K562 (cell line): ENCODE measurements around the gene TMC4. TPM values are rescaled to one million over a fixed set of nuclear protein-coding genes. Genes with fewer than 3 reads are reported as not detected.

Experiments
- ATAC-seq: fragments of 200-7000 bp; cut with Tn5 transposase; 3 replicates; pipeline ENCODE4 v1.9.1; 2020; ENCODE audit warnings: moderate library complexity
- BruUV-seq: library from RNA; stranded (reverse); fragments of 400-500 nt; replicated peaks from 2 replicates; lab custom pipeline; 2021; lab: Mats Ljungman, UMichigan
- CTCF ChIA-PET: fragments of 300-600 bp; formaldehyde crosslinking; extraction: SDS; loops from one replicate; lab custom pipeline; 2021; ENCODE audit warnings: low intra/inter-chr PET ratio; lab: Yijun Ruan, JAX
- POLR2A ChIA-PET: fragments of 300-600, 350-650 bp; sonication (Branson Sonifier 250); formaldehyde crosslinking; extraction: SDS; loops from one replicate; lab custom pipeline; 2021; ENCODE audit warnings: antibody characterized with exemption, inconsistent platforms; lab: Yijun Ruan, JAX
- DNase-seq, 4 experiments: peaks; one replicate each; pipeline versions ENCODE4 v3.0.0 to v3.0.0-alpha.2; 2011 to 2018; ENCODE audit warnings: low spot score in 3 of 4, mixed read lengths in 3 of 4; ENCODE audit errors: extremely low read depth in 1 of 4
- FAIRE-seq: peaks from 2 replicates; lab custom pipeline; 2011; peaks lifted over from hg19 to GRCh38; lab: Jason Lieb, UNC
- H2AFZ ChIP-seq: 2 replicates; pipeline ENCODE4 v1.6.0; 2011; ENCODE audit warnings: low read depth, low read length, control low read depth, inconsistent platforms
- H3K27ac ChIP-seq: fragments of 200-600 bp; 3 replicates; pipeline ENCODE4 v1.8.0; 2011; ENCODE audit warnings: low read depth, mild to moderate bottlenecking, control low read depth, inconsistent platforms, low read length, moderate library complexity, mixed read lengths; ENCODE audit errors: extremely low read depth
- H3K27me3 ChIP-seq, 2 experiments: fragments of 300-600 bp in 1 of 2; 2 replicates in 1 of 2; 3 replicates in 1 of 2; pipeline versions ENCODE4 v1.6.0 to v1.8.0; 2011; ENCODE audit warnings: inconsistent platforms in 2 of 2, low read length in 2 of 2, mild to moderate bottlenecking in 1 of 2, mixed read lengths in 1 of 2, moderate library complexity in 1 of 2; ENCODE audit not compliant: control insufficient read depth in 2 of 2, insufficient read depth in 2 of 2
- H3K36me3 ChIP-seq: fragments of 300-600 bp; 3 replicates; pipeline ENCODE4 v1.8.0; 2011; ENCODE audit warnings: mild to moderate bottlenecking, low read length, inconsistent platforms; ENCODE audit not compliant: control insufficient read depth, insufficient read depth
- H3K4me1 ChIP-seq, 2 experiments: fragments of 200-600 bp in 1 of 2; replicated peaks in 1 of 2; 2 replicates in 1 of 2; 3 replicates in 1 of 2; pipeline versions ENCODE4 v1.5.1 to v1.8.0; 2011; ENCODE audit warnings: inconsistent platforms in 2 of 2, low read length in 2 of 2, mild to moderate bottlenecking in 1 of 2, mixed read lengths in 1 of 2, moderate library complexity in 1 of 2; ENCODE audit not compliant: control insufficient read depth in 2 of 2, insufficient read depth in 2 of 2
- H3K4me2 ChIP-seq: 2 replicates; pipeline ENCODE4 v1.6.1; 2011; ENCODE audit warnings: low read length, control low read depth, inconsistent platforms, mixed read lengths; ENCODE audit not compliant: insufficient read depth
- H3K4me3 ChIP-seq: fragments of 200-600 bp; sonication (generic), shearing (Covaris generic); 2 replicates; pipeline ENCODE4 v1.5.1; 2016; ENCODE audit warnings: control low read depth, inconsistent platforms
- H3K79me2 ChIP-seq: fragments of 200-600 bp; 3 replicates; pipeline ENCODE4 v1.8.0; 2011; ENCODE audit warnings: low read length, inconsistent platforms; ENCODE audit not compliant: control insufficient read depth, insufficient read depth
- H3K9ac ChIP-seq, 2 experiments: 2 replicates each; pipeline versions ENCODE4 v1.6.0 to v1.6.1; 2011; ENCODE audit warnings: low read depth in 2 of 2, low read length in 2 of 2, control low read depth in 1 of 2, inconsistent platforms in 1 of 2, mild to moderate bottlenecking in 1 of 2, mixed read lengths in 1 of 2; ENCODE audit not compliant: insufficient read depth in 1 of 2
- H3K9me1 ChIP-seq: one replicate; pipeline ENCODE4 v1.6.0; 2011; ENCODE audit warnings: inconsistent platforms, mild to moderate bottlenecking, low read length, moderate library complexity; ENCODE audit not compliant: control insufficient read depth, insufficient read depth
- H3K9me3 ChIP-seq: replicated peaks from 2 replicates; pipeline ENCODE4 v1.5.1; 2011; ENCODE audit warnings: low read depth, low read length, inconsistent platforms; ENCODE audit not compliant: control insufficient read depth, insufficient read depth
- H4K20me1 ChIP-seq: replicated peaks from 2 replicates; pipeline ENCODE4 v1.6.1; 2011; ENCODE audit warnings: low read length, inconsistent platforms, mixed read lengths; ENCODE audit not compliant: control insufficient read depth, insufficient read depth
- ATF2 ChIP-seq: sonication (generic); formaldehyde crosslinking; IDR thresholded peaks from 2 replicates; pipeline ENCODE4 v1.8.1; 2022; ENCODE audit warnings: missing genetic modification reagents
- BACH1 ChIP-seq: fragments of 200-800 bp; sonication (Bioruptor generic); IDR thresholded peaks from 2 replicates; pipeline ENCODE4 v1.6.1; 2016; ENCODE audit warnings: missing genetic modification characterization, missing compliant biosample characterization
- CTCF ChIP-seq, 3 experiments: IDR thresholded peaks in 2 of 3; conservative IDR thresholded peaks in 1 of 3; 2 replicates each; pipeline ENCODE4 v1.5.1; 2011 to 2012; ENCODE audit warnings: low read length in 3 of 3, mild to moderate bottlenecking in 3 of 3, control low read depth in 2 of 3, improper control_type of control experiment in 1 of 3, inconsistent platforms in 1 of 3, low read depth in 1 of 3, mixed read lengths in 1 of 3, moderate library complexity in 1 of 3; ENCODE audit not compliant: insufficient read depth in 2 of 3
- KLF13 ChIP-seq: fragments of 450-650 bp; IDR thresholded peaks from 2 replicates; pipeline ENCODE4 v1.6.1; 2016; ENCODE audit warnings: missing genetic modification characterization, low read depth, mild to moderate bottlenecking, missing compliant biosample characterization, moderate library complexity, borderline replicate concordance
- MNT ChIP-seq, 2 experiments: fragments of 450-650 bp; conservative IDR thresholded peaks; 2 replicates each; pipeline ENCODE4 v1.6.1; 2017; ENCODE audit warnings: mild to moderate bottlenecking in 2 of 2, moderate library complexity in 2 of 2
- NEUROD1 ChIP-seq: fragments of 150-350 bp; IDR thresholded peaks from 2 replicates; pipeline ENCODE4 v1.6.1; 2014; ENCODE audit warnings: borderline replicate concordance, low read length, low read depth; ENCODE audit not compliant: partially characterized antibody
- STAT5B ChIP-seq: fragments of 250-450 bp; sonication (Bioruptor Pico); IDR thresholded peaks from 2 replicates; pipeline ENCODE4 v1.8.0; 2021; ENCODE audit warnings: mild to moderate bottlenecking, inconsistent platforms
- ZNF175 ChIP-seq: fragments of 200-800 bp; sonication (Bioruptor generic); IDR thresholded peaks from 2 replicates; pipeline ENCODE4 v1.6.1; 2016; ENCODE audit warnings: low read depth, mild to moderate bottlenecking, missing genetic modification characterization, missing compliant biosample characterization
- ZNF224 ChIP-seq: sonication (generic); formaldehyde crosslinking; IDR thresholded peaks from 2 replicates; pipeline ENCODE4 v1.8.0; 2022; ENCODE audit warnings: mild to moderate bottlenecking, missing genetic modification reagents
- WGBS: fragments of 100-300 bp; shearing (Covaris generic); methylation state at CpG from one replicate; pipeline ENCODE4 v1.1.6; 2016; ENCODE audit warnings: low coverage, mixed read lengths; ENCODE audit not compliant: insufficient coverage; ENCODE audit errors: missing lambda C conversion rate; 5-methylcytosine and 5-hydroxymethylcytosine counted together
- in situ Hi-C: fragments of 300-500 bp; cut with MboI; formaldehyde crosslinking; loops from 4 replicates; pipeline ENCODE4 v1.15.0; 2018; ENCODE audit warnings: inconsistent platforms, mixed read lengths
- intact Hi-C: fragments of 100-400 bp; cut with micrococcal nuclease; formaldehyde crosslinking; loops from 2 replicates; pipeline ENCODE4 v1.14.2; 2022
- polyA plus RNA-seq, 8 experiments: library from polyadenylated mRNA; depleted of rRNA in 4 of 8; stranded (reverse) in 5 of 8; unstranded in 3 of 8; fragments of >200 nt; fragmentation: Nextera tagmentation in 2 of 8; fragmentation: Illumina TruSeq in 1 of 8; extraction: Ambion mirVana in 2 of 8; extraction: Trizol in 1 of 8; gene quantifications; 2 replicates each; pipeline versions ENCODE4 v1.2.1 to v1.2.3, GENCODE V29; 2011 to 2014; ENCODE audit warnings: inconsistent platforms in 1 of 8, missing spikeins in 1 of 8
- total RNA-seq, 7 experiments: library from RNA; depleted of rRNA in 6 of 7; stranded (reverse); fragments of >200 nt in 6 of 7; fragmentation: Illumina TruSeq in 2 of 7; extraction: Trizol in 2 of 7; gene quantifications; 2 replicates each; pipeline versions ENCODE4 v1.2.1 to v1.2.3, GENCODE V29; 2011 to 2021; ENCODE audit warnings: low replicate concordance in 1 of 7

TMC4 gene
- total and polyA plus RNA-seq, 9 of the 15 experiments (the other 6 are each of a cell fraction or from before 2014, with no cell fraction given): 0.12 to 0.79 (median 0.36) TPM; not detected in 2

DNA sequence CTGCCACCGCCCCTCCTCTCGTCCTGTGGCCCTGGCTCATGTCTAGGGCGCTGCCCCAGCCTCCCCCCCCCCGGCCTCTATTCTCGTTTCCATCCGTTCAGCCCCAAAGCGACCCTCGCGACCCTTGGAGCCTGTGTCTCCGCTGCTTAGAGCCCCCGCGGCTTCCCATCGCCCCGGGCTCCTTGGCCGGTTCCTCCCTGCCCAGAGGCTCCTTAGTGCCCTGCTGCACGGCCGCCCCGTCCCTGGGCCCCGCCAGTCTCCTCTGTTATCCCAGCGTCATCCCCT is 44.6 kb downstream of the TMC4 start:
- DNase-seq (no peak), FAIRE-seq (no peak), ATAC-seq (no peak)
- in situ Hi-C loops (no loop called here), intact Hi-C loops (no loop called here)
- H3K79me2 ChIP-seq: no peaks in the 10 kb centered on the region
- POLR2A ChIA-PET: no interaction called here
- no peak for TF ChIP-seq NEUROD1
- no peak for TF ChIP-seq ZNF224
- no peak for TF ChIP-seq STAT5B
- no peak for TF ChIP-seq CTCF (IDR thresholded peaks at IDR 0.05 in 2 of 3, conservative IDR thresholded peaks at IDR 0.05 in 1 of 3; ENCODE audit: insufficient read depth in 2 of 3, low read depth in 1 of 3, low read length in 3 of 3)
- TF ChIP-seq MNT (conservative IDR thresholded peaks at IDR 0.05): no peak
- TF ChIP-seq ZNF175: no peak
- TF ChIP-seq KLF13 (tag): no peak
- TF ChIP-seq ATF2: no peak
- no peak for TF ChIP-seq BACH1 (tag)
- BruUV-seq: no TSS peak
- no peaks in the 10 kb centered on the region for H3K27me3 ChIP-seq
- H3K36me3 ChIP-seq: peaks cover 72% of the 10 kb centered on the region; the same call in 2 of the 3 replicates
- no peaks in the 10 kb centered on the region for H4K20me1 ChIP-seq
- H3K4me1 ChIP-seq: no peaks in the 10 kb centered on the region; a peak in 2 of 5 replicates
- CTCF ChIA-PET: no interaction called here
- H3K9ac ChIP-seq: no peak overlapping the region
- no peaks in the 10 kb centered on the region for H3K9me3 ChIP-seq
- 96% methylated on average over 12 of the region's 20 CpGs for WGBS
- H2AFZ ChIP-seq: no peak overlapping the region
- no peaks in the 10 kb centered on the region for H3K9me1 ChIP-seq
- no peak overlapping the region for H3K4me3 ChIP-seq
- H3K27ac ChIP-seq: no peak overlapping the region
- H3K4me2 ChIP-seq: no peak overlapping the region
